Neural cell (in vitro differentiated cells): ENCODE results near the gene CHCHD3. TPM values are rescaled to one million over a fixed set of nuclear protein-coding genes. Genes with fewer than 3 reads are reported as not detected.

Experiments
- H2AFZ ChIP-seq: fragments of 200-600, 300-800 bp; sonication (generic), shearing (Covaris generic); 2 replicates; pipeline ENCODE4 v1.6.0; 2014; ENCODE audit warnings: low read depth, mild to moderate bottlenecking, antibody characterized with exemption, low read length, moderate library complexity
- H3F3A ChIP-seq: fragments of 200-600 bp; shearing (Covaris generic); 2 replicates; pipeline ENCODE4 v1.6.1; 2016; ENCODE audit warnings: mild to moderate bottlenecking, moderate library complexity, mixed read lengths, antibody characterized with exemption, low read length; ENCODE audit not compliant: insufficient read depth, poor library complexity, severe bottlenecking
- H3K27ac ChIP-seq: fragments of 200-600, 300-800 bp; sonication (generic), shearing (Covaris generic); 2 replicates; pipeline ENCODE4 v1.5.1; 2014; ENCODE audit warnings: mild to moderate bottlenecking, low read length, moderate library complexity
- H3K27me3 ChIP-seq: fragments of 300-800, 200-600 bp; sonication (generic), shearing (Covaris generic); 2 replicates; pipeline ENCODE4 v1.6.0; 2014; ENCODE audit warnings: mild to moderate bottlenecking, low read depth, low read length, moderate library complexity; ENCODE audit not compliant: insufficient read depth
- H3K36me3 ChIP-seq: fragments of 300-800, 200-600 bp; sonication (generic), shearing (Covaris generic); 2 replicates; pipeline ENCODE4 v1.5.1; 2014; ENCODE audit warnings: mild to moderate bottlenecking, antibody characterized with exemption, low read length, moderate library complexity; ENCODE audit not compliant: insufficient read depth
- H3K4me2 ChIP-seq: fragments of 300-800, 200-600 bp; sonication (generic), shearing (Covaris generic); 2 replicates; pipeline ENCODE4 v1.6.0; 2014; ENCODE audit warnings: mild to moderate bottlenecking, low read length
- H3K4me3 ChIP-seq: fragments of 300-800, 200-600 bp; sonication (generic), shearing (Covaris generic); 2 replicates; pipeline ENCODE4 v1.5.1; 2014; ENCODE audit warnings: mild to moderate bottlenecking, low read length, moderate library complexity
- H3K79me2 ChIP-seq: fragments of 200-600 bp; shearing (Covaris generic); replicated peaks from 2 replicates; pipeline ENCODE4 v1.6.0; 2014; ENCODE audit warnings: mild to moderate bottlenecking, low read length, moderate library complexity; ENCODE audit not compliant: insufficient read depth
- H3K9ac ChIP-seq: fragments of 300-800, 200-600 bp; sonication (generic), shearing (Covaris generic); 2 replicates; pipeline ENCODE4 v1.6.1; 2016; ENCODE audit warnings: mild to moderate bottlenecking, low read length, mixed read lengths
- H3K9me2 ChIP-seq: fragments of 200-600 bp; shearing (Covaris generic); 2 replicates; pipeline ENCODE4 v1.6.1; 2016; ENCODE audit warnings: mild to moderate bottlenecking, low read length, mixed read lengths; ENCODE audit not compliant: insufficient read depth
- H3K9me3 ChIP-seq: fragments of 200-600, 300-800 bp; sonication (generic), shearing (Covaris generic); 2 replicates; pipeline ENCODE4 v1.6.1; 2016; ENCODE audit warnings: mild to moderate bottlenecking, mixed run types, low read length, moderate library complexity, mixed read lengths
- H4K20me1 ChIP-seq: fragments of 200-600 bp; shearing (Covaris generic); 2 replicates; pipeline ENCODE4 v1.6.1; 2016; ENCODE audit warnings: mild to moderate bottlenecking, mixed run types; ENCODE audit not compliant: insufficient read depth
- CTCF ChIP-seq: fragments of 450-650 bp; IDR thresholded peaks from 2 replicates; pipeline ENCODE4 v1.5.1; 2014; ENCODE audit warnings: antibody characterized with exemption, mild to moderate bottlenecking, moderate library complexity; ENCODE audit not compliant: poor library complexity, severe bottlenecking
- EP300 ChIP-seq: fragments of 450-650 bp; conservative IDR thresholded peaks from 2 replicates; pipeline ENCODE4 v1.6.1; 2014; ENCODE audit warnings: antibody characterized with exemption, mild to moderate bottlenecking, moderate library complexity; ENCODE audit not compliant: poor library complexity, severe bottlenecking
- EZH2 ChIP-seq: fragments of 200-600, 300-800 bp; shearing (Covaris generic), sonication (generic); IDR thresholded peaks from 2 replicates; pipeline ENCODE4 v1.6.1; 2014; ENCODE audit warnings: antibody characterized with exemption, low read length, borderline replicate concordance, mild to moderate bottlenecking; ENCODE audit not compliant: insufficient read depth, poor library complexity, severe bottlenecking
- MXI1 ChIP-seq: fragments of 450-650 bp; conservative IDR thresholded peaks from 2 replicates; pipeline ENCODE4 v1.6.1; 2014; ENCODE audit warnings: antibody characterized with exemption, mild to moderate bottlenecking; ENCODE audit not compliant: poor library complexity, severe bottlenecking
- POLR2AphosphoS5 ChIP-seq: IDR thresholded peaks from 2 replicates; pipeline ENCODE4 v1.6.1; 2012
- RAD21 ChIP-seq: fragments of 450-650 bp; conservative IDR thresholded peaks from 2 replicates; pipeline ENCODE4 v1.6.1; 2014; ENCODE audit warnings: antibody characterized with exemption, mild to moderate bottlenecking, moderate library complexity
- SMC3 ChIP-seq: fragments of 450-650 bp; conservative IDR thresholded peaks from 2 replicates; pipeline ENCODE4 v1.6.1; 2014; ENCODE audit warnings: antibody characterized with exemption, mild to moderate bottlenecking, moderate library complexity; ENCODE audit not compliant: poor library complexity
- TAF1 ChIP-seq: IDR thresholded peaks from 2 replicates; pipeline ENCODE4 v1.6.1; 2012; ENCODE audit warnings: low read depth
- polyA plus RNA-seq: library from polyadenylated mRNA; depleted of rRNA; stranded (reverse); fragments of >200 nt; gene quantifications from 2 replicates; pipeline ENCODE4 v1.2.3, GENCODE V29; 2014
- TF ChIP-seq, protein P1 (sequence below): IDR thresholded peaks from 2 replicates; pipeline ENCODE4 v1.6.1; 2012; ENCODE audit warnings: borderline replicate concordance

The CHCHD3 gene
- polyA plus RNA-seq, 1 donor from 2014 or later = 89.9 TPM

DNA sequence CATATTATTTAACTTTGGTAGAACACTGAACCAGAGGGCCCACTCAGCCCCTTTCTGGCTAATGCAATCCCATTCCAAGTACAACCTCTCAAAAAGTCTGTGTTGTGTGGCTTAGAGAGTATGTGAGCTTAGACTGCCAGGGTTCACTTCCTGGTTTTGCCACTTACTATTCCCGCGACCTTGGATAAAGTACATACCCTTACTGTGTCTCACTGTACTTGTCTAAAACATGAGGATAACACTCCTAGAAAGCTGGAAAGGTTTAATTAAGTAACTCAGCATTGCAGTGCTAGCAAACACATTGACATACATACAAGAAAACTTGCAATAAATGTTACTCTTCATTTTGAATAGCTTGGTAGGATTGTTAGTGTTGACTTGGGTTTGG is 215.8 kb downstream of the CHCHD3 start:
- TF ChIP-seq POLR2AphosphoS5 (no peak), EZH2 (no peak), RAD21 (no peak), TAF1 (no peak), EP300 (no peak), MXI1 (no peak)
- TF ChIP-seq, protein P1, sequence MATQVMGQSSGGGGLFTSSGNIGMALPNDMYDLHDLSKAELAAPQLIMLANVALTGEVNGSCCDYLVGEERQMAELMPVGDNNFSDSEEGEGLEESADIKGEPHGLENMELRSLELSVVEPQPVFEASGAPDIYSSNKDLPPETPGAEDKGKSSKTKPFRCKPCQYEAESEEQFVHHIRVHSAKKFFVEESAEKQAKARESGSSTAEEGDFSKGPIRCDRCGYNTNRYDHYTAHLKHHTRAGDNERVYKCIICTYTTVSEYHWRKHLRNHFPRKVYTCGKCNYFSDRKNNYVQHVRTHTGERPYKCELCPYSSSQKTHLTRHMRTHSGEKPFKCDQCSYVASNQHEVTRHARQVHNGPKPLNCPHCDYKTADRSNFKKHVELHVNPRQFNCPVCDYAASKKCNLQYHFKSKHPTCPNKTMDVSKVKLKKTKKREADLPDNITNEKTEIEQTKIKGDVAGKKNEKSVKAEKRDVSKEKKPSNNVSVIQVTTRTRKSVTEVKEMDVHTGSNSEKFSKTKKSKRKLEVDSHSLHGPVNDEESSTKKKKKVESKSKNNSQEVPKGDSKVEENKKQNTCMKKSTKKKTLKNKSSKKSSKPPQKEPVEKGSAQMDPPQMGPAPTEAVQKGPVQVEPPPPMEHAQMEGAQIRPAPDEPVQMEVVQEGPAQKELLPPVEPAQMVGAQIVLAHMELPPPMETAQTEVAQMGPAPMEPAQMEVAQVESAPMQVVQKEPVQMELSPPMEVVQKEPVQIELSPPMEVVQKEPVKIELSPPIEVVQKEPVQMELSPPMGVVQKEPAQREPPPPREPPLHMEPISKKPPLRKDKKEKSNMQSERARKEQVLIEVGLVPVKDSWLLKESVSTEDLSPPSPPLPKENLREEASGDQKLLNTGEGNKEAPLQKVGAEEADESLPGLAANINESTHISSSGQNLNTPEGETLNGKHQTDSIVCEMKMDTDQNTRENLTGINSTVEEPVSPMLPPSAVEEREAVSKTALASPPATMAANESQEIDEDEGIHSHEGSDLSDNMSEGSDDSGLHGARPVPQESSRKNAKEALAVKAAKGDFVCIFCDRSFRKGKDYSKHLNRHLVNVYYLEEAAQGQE = no peak
- no peaks in the 10 kb centered on the region for H3K27me3 ChIP-seq
- H3K4me3 ChIP-seq = no peak overlapping the region
- no peak overlapping the region for H3K9ac ChIP-seq
- no peak overlapping the region for H3K4me2 ChIP-seq
- H3F3A ChIP-seq = no peaks in the 10 kb centered on the region
- H2AFZ ChIP-seq = no peak overlapping the region
- no peaks in the 10 kb centered on the region for H3K36me3 ChIP-seq
- no peaks in the 10 kb centered on the region for H3K9me2 ChIP-seq
- H3K79me2 ChIP-seq = no peaks in the 10 kb centered on the region
- H3K9me3 ChIP-seq = peaks cover 7% of the 10 kb centered on the region
- no peaks in the 10 kb centered on the region for H4K20me1 ChIP-seq
- no peak overlapping the region for H3K27ac ChIP-seq

- no peaks in the 10 kb centered on the region for H3K36me3 ChIP-seq
- no peak overlapping the region for H3K4me3 ChIP-seq
- H2AFZ ChIP-seq = no peak overlapping the region
- H3K27ac ChIP-seq = no peak overlapping the region
- H3K9me3 ChIP-seq = peaks cover 7% of the 10 kb centered on the region
- no peak overlapping the region for H3K4me2 ChIP-seq
- no peaks in the 10 kb centered on the region for H3K79me2 ChIP-seq
- no peaks in the 10 kb centered on the region for H3K27me3 ChIP-seq
- no peak overlapping the region for H3K9ac ChIP-seq
- TF ChIP-seq CTCF (no peak), RAD21 (no peak), EP300 (no peak), MXI1 (no peak), POLR2AphosphoS5 (no peak), TAF1 (no peak), SMC3 (no peak), EZH2 (no peak)
- TF ChIP-seq, protein P1 = no peak
- no peaks in the 10 kb centered on the region for H3K9me2 ChIP-seq
- no peaks in the 10 kb centered on the region for H3F3A ChIP-seq
- no peaks in the 10 kb centered on the region for H4K20me1 ChIP-seq
Measured at GRCh38 chr7:132865366-132866143, 216.3 kb downstream of the CHCHD3 start.
